HG03575 (cell line): ENCODE data around the gene ANGPTL2.

Experiments
- ATAC-seq: cut with Tn5 transposase; IDR thresholded peaks from one replicate; pipeline ENCODE4 v1.9.1; 2021; ENCODE audit not compliant: unreplicated experiment, insufficient number of reproducible peaks, low FRiP score; ENCODE audit errors: extremely low read depth

ANGPTL2 gene

GRCh38 chr9:127085186-127085585, 37.2 kb downstream of the ANGPTL2 start:
- no peak for ATAC-seq

DNA sequence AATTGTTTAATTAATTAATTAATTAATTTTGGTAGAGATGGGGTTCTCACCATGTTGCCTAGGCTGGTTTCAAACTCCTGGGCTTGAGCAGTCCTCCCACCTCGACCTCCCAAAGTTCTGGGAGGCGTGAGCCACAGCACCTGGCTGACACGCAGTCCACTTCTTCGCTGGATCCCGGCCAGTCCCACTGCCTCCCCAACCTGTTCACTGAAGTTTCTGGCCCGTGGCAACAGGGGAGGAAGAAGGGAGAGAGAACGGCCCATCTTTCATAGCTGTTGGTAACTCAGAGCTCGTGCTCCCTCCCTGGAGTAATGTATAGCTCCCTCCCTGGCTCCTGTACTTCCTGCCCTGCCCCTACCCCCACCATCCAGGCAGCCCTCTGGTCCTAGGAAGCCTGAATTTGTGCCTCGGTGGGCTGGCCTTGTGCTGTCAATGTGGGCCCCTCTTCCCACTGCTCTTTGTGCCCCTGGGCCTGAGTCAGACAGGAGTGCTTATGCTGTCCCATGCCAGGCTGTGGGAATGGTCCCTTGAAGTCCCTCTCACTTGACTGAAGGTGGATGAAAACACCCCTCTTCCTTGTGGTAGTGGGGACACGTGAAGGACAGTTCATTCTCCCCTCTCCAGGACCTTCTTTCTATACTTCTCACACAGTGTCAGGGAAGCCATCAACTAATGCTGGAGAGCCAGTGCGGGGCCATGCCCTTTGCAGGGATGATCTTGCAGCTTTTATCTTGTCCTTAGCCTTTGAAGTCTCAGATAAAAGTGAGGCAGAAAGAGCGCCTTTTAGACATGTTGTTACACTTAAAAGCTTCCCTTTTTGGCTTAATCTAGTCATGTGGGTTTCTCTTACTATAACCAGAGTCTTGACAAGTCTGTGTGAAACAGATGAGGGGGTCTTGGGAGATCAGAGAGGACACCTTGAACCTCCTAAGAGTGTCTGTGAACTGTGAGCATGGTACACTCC, 38.1 kb downstream of the ANGPTL2 start:
- no peak for ATAC-seq

- no peak for ATAC-seq
Observed at GRCh38 chr9:127083138-127083980, 39.1 kb downstream of the ANGPTL2 start.

DNA sequence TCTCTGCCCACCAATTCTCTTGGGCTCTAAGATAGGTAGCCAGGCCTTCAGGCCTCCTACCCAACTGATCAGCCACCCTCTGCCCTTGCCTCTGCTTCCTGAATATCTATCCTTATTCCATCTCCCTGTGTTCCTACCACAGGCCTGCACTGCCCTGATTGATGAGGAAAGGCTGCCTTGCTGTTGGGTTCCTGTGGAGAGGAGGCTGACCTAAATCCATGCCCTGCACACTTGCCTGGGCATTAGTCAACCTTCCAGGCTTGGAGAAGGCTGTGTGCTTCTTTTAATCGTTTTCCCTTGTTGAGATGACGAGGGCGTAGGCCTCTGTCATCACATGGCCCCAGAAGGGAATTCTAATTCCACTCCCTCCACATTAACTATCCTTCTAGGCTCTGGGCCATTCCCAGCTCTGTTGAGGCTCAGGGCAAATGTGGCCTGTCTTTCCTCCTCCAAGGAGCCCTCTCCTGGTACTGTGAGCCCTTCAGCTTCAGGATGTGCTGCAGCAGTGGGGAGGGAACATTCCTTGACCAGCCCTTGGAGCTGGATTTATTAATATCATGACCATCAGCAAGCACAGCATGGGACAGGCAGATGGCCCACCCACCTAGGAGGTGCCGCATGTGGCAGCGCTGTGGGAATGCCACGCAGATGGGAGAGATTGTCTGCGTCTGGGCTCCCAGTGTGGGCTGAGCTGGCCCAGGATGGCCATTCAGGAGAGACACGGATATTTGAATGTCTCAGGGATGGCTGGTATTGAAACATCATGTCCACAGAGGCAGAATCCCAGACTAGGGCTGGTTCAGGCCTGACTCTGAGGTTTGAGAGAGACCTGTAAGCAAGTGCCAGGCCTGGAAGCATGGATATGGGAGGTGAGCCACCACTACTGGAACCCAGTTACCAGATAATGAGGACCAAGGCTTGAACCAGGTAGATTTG, 40.9 kb downstream of the ANGPTL2 start:
- ATAC-seq = no peak

DNA sequence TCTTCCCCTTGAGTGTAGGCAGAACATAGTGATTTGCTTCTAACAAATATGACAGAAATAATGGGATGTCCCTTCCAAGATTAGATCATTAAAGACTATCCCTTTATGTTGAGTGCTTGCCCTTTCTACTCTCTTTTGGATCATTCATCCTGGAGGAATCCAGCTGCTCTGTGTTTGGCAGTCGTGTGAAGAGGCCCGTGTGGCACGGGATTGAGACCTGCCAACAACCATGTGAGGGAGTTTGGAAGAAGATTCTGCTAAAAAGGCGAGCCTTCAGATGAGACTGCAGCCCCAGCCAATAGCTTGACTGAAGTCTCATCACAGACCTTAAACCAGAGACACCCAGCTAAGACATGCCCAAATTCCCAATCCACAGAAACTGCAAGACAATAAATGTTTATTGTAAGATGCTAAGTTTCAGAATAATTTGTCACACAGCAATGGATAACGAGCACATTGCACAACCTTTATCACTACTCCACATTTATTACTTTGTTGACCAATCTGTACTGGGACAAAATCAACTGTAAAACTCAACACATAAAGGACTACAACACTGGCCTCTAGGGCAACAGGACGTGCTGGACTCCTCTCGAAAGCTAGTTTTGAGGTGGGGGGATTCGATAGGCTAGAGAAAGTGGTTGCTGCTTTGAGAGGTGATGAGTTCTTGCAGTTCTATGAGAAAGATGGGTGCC, 42.8 kb downstream of the ANGPTL2 start:
- ATAC-seq = no peak

DNA sequence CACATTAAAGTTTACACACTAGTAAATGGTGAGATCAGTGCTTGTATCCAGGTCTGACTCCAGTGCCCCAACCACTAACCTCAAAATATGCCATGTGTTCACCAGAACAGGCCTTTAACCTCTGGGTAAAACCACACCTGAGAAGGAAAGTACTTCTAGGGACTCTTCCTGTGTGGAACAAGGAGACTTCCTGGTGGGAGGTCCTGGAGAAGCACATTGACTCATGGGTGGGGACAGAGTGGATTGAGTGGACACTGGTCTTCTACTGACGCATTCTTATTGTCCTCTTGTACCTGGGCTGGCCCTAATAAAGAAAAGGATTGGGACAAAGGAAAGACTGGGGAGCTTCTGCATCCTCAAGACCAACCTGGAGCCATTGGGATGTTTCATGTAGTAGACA, 43.4 kb downstream of the ANGPTL2 start:
- ATAC-seq = no peak

DNA sequence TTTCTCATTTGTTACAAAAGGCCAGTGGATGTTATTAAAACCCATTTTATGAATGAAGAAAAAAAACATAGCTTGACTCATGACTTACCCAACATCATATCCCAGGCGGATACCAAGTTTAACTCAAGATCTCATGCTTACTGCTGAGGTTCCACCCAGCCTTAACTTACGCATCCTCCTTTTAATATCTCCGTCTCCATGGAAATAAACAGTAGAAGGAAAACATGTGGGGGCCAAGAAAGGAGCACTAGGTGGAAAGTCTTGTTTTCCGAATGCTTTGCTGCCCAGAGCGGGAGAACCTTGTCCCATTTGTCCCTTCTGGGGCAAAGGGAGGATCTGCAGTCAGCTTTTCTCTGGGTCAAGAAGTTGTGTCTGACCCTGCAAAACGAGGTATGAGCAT, 44.1 kb downstream of the ANGPTL2 start:
- ATAC-seq = no peak

GRCh38 chr9:127077644-127077946, 44.8 kb downstream of the ANGPTL2 start:
- ATAC-seq = no peak

- ATAC-seq = no peak
Observed at GRCh38 chr9:127076860-127077643, 45.4 kb downstream of the ANGPTL2 start.

GRCh38 chr9:127075624-127076372, 46.6 kb downstream of the ANGPTL2 start:
- ATAC-seq = no peak

DNA sequence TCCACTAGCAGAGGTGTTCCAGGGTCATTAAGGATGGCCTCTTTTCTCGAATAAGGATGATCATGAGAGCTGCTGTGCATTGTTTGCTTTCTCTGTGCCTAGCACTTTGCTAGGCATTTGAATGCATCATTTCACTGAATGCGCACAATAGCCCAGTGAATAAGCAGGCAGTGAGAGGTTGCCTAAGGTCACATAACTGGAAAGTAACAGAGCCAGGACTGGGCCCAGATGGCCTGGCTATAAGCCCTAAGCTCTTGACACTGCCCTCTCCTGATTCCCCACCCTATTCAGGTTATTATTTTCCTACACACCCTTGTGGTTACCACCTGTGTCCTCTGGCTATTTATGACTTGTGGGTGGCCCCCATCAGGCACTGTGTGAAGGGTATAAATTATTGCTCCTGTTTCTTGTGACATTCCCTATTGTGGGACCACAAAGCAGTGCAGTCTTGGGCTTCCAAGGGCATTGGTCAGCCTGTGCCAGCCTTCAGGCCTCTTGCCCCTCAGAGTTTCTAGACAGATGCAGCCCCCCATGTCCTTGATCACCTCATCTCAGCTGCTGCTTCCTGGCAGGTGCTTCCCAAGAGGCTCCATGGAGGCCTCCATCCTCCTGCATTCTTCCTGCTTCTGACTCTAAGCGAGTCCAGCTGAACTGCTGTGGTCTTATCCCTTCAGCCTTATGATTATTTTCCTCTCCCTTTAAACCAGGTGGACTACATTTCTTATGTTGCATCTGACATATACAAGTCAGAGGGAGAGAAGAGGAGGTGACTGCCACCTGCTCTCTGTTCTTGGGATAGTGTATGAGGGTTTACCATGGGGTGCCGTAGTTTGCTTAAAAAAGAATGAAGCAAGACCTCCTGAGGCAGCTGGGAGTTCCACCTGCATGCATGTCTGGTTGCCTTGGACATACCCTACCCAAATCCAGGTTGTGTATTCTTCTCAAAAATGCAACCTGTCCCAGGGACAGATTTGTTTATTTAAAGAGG, 47.6 kb downstream of the ANGPTL2 start:
- ATAC-seq = no peak

- no peak for ATAC-seq
Observed at GRCh38 chr9:127067603-127068220, 54.7 kb downstream of the ANGPTL2 start.

DNA sequence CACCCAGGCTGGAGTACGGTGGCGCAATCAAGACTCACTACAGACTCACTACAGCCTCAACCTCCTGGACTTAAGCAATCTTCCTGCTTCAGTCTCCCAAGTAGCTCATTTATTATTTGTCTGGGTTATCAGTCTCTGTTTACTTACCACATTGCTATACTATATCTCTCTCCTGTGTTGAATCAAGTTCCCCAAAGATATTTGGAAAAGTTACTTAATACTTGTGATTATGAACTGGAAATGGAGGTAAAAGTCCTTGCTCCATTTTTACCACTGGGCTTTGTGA, 55.6 kb downstream of the ANGPTL2 start:
- no peak for ATAC-seq

DNA sequence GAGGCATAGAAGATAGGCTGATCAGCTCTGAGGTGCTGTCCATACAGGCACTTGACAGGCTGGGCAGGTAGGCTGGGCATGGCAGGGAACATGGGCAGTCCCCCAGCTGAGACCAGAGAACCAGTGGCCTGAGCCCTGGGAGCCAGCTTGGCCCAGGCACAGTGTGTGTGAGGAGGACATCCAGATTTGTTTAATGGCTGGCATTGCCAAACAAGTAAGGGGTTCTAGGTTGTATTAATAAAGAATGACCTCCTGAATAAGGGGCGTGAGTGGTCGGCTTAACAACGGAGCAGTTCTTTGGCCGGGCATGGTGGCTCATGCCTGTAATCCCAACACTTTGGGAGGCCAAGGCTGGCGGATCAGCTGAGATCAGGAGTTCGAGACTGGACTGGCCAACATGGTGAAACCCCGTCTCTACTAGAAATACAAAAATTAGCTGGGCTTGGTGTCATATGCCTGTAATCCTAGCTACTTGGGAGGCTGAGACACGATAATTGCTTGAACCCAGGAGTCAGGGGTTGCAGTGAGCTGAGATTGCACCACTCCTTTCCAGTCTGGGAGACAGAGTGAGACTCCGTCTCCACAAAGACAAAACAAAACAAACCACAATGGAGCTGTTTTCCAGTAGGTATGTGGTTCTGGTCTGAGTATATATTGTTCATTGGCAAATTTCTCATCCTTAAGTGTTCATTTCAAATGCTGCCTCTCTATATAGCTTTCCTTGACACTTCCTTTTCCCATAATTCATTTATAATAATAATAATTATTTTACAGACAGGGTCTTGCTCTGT, 56.2 kb downstream of the ANGPTL2 start:
- no peak for ATAC-seq

DNA sequence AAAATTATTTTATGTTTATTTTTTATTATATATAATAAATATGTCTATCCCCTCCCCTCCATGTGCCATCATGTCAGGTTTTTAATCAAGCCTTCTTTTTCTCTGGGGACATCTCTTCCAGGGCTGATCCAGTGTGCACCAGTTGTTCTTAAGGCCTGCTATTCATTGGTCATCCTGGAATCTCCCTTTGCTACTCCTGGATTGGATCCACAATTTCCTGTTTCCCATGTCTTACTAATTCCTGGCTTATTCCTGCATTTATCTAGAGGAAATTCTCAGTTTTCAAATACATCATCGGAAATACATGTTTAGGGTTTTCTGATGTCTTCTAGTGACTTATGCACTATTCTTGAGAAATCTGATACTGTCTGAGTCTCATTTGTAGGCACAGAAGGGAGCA, 56.8 kb downstream of the ANGPTL2 start:
- ATAC-seq = no peak
